BLaER1 treated with 17β-estradiol and CSF1 and Interleukin-3, amounts not matched to agents 10 nM and 100 nM (cell line): ENCODE results near the gene RLN2.
"Not testable (repeated sequence)": the region's sequence is repeated elsewhere in the genome, so short reads cannot be mapped to it uniquely, and the experiment has no call there.

Source experiments
- H3K27ac ChIP-seq, 11 experiments: shearing (Covaris generic); formaldehyde crosslinking; 2 replicates each; pipeline ENCODE4 v1.8.1; 2022
- H3K27me3 ChIP-seq, 11 experiments: shearing (Covaris generic); formaldehyde crosslinking; 2 replicates each; pipeline ENCODE4 v1.8.1; 2022
- H3K36me3 ChIP-seq, 11 experiments: shearing (Covaris generic); formaldehyde crosslinking; 2 replicates each; pipeline ENCODE4 v1.8.1; 2022
- H3K4me1 ChIP-seq, 10 experiments: shearing (Covaris generic); formaldehyde crosslinking; 2 replicates each; pipeline ENCODE4 v1.8.1; 2022
- H3K4me2 ChIP-seq, 11 experiments: shearing (Covaris generic); formaldehyde crosslinking; 2 replicates each; pipeline ENCODE4 v1.8.1; 2022
- H3K4me3 ChIP-seq, 10 experiments: shearing (Covaris generic); formaldehyde crosslinking; 2 replicates each; pipeline ENCODE4 v1.8.1; 2022
- H3K9ac ChIP-seq, 11 experiments: shearing (Covaris generic); formaldehyde crosslinking; 2 replicates each; pipeline ENCODE4 v1.8.1; 2022
- H3K9me3 ChIP-seq, 11 experiments: shearing (Covaris generic); formaldehyde crosslinking; replicated peaks in 1 of 11; 2 replicates each; pipeline ENCODE4 v1.8.1; 2022
- H4K20me1 ChIP-seq, 11 experiments: shearing (Covaris generic); formaldehyde crosslinking; 2 replicates each; pipeline ENCODE4 v1.8.1; 2022
- Cebpa-rat ChIP-seq, 11 experiments: shearing (Covaris generic); IDR thresholded peaks; 2 replicates each; pipeline ENCODE4 v1.8.1; 2022

Gene RLN2, protein sequence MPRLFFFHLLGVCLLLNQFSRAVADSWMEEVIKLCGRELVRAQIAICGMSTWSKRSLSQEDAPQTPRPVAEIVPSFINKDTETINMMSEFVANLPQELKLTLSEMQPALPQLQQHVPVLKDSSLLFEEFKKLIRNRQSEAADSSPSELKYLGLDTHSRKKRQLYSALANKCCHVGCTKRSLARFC

DNA sequence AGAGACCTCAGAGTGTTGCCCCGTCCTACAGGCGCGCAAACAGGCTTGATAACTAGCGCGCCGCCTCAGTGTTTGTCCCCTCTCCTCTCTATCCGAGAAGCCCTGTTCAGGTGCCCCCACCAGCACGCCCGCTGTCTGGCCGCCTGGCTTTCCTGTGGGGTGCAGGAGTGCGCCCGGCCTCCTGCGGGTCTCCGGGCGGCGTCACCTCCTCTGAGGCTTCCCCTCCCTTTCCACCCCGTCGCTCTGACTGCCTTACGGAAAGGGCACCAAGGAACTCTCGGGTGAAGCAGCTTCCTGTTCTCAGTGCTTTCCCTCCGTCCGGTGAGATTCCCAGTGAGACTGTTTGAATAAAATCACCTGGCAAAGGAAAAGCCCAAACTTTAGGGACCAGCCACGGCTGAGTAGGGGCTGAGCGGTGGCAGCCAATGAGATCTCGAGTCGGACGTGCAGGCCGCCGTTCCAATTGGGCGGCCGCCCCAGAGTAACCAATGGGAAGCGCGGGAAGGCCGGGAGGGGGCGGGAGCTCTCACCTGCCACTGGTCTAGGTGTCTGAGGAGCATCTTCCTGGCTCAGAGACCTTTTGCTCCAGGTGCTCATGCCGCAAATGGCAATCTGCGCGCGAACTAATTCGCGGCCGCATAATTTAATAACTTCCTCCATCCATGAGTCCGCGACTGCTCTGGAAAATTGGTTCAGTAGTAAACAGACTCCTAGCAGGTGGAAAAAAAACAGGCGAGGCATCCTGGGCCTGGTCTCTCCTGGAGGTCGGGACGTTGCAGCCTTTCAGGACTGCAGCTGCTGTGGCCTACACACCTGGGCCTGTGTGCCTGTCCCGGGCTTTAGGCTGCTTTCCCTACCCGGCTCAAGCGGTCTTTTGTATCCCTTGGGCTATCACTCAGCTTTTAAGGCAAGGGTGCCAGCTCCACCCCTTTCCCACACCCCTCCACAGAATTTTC, at the start of gene RLN2:
Gene RLN2, minus strand, starts transcription at position 877 of the 956 bp plus-strand sequence. Its CDS starts 136 bp downstream, at position 741.
- not testable (repeated sequence) for H3K36me3 ChIP-seq, H3K27ac ChIP-seq, H4K20me1 ChIP-seq, H3K4me2 ChIP-seq, H3K27me3 ChIP-seq, H3K9ac ChIP-seq, H3K4me3 ChIP-seq, H3K9me3 ChIP-seq
- H3K4me1 ChIP-seq = peaks cover 0 to 12% (median 5%) of the 10 kb centered on the region in 10 experiments; a peak in 12 of 20 replicates

DNA sequence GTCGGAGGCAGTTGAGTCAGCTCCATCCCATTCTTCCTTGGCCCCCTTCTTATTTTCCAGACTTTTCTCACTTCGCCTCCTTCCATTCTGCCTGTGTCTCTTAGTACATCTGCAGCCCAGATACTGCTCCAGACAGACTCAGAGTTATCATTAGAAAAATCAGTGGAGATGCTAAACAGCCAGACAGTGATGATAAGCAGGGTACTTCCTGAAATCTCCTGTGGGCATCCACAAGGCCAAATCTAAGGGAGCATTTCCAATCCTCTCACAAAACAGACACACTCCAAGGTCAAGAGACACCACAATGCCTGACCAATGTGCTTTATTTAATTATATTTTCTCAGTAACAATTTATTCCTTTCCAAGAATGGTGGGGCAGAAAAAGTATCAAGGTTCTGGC, 49.7 kb upstream of the RLN2 start:
- Histone ChIP-seq H3K4me1 (no peaks in the 10 kb centered on the region), H3K9ac (no peak overlapping the region), H3K27me3 (no peaks in the 10 kb centered on the region), H3K9me3 (peaks cover 10 to 20% (median 17%) of the 10 kb centered on the region in 11 experiments; a peak in 20 of 22 replicates), H3K4me2 (no peak overlapping the region), H4K20me1 (no peaks in the 10 kb centered on the region), H3K4me3 (no peak overlapping the region), H3K36me3 (peaks cover 0 to 7% (median 0%) of the 10 kb centered on the region in 11 experiments; a peak in 2 of 22 replicates), H3K27ac (no peak overlapping the region)
- TF ChIP-seq Cebpa-rat (IDR thresholded peaks at IDR 0.05) = no peak

DNA sequence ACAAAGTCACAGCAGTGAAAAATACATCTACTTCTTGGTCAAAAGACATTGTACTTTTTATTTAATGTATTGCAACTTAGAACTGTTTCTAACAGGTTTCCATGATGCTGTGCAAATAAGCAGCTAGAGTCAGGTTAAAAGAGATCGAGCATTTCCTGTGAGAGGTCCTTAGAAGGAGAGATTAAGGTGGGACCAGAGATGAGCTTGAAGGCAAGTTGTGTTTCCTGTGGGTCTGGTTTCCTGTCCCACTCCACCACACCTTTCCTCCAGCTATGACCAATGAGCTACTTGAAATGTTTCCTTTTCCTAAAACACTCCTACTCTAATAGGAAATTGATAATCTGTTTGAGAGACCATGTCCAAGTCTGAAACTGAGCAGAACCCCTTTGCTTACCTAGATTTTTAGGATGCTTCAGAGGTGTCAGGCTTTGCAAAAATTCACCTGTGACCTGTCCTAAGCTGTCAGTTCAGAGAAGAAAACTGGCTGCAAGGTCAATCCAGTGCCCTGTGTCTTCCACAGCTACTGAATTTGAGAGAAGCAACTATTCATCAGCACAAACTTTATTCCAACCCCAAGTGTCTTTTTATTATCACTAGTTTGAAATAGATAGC, 48.2 kb upstream of the RLN2 start:
- H3K4me1 ChIP-seq = no peaks in the 10 kb centered on the region
- H3K9me3 ChIP-seq = peaks cover 10 to 29% (median 26%) of the 10 kb centered on the region in 11 experiments; a peak in 20 of 22 replicates
- H3K4me2 ChIP-seq = no peak overlapping the region
- TF ChIP-seq Cebpa-rat (IDR thresholded peaks at IDR 0.05) = no peak
- no peak overlapping the region for H3K27ac ChIP-seq
- H4K20me1 ChIP-seq = no peaks in the 10 kb centered on the region
- H3K36me3 ChIP-seq = peaks cover 0 to 6% (median 0%) of the 10 kb centered on the region in 11 experiments; a peak in 2 of 22 replicates
- H3K4me3 ChIP-seq = no peak overlapping the region
- no peaks in the 10 kb centered on the region for H3K27me3 ChIP-seq
- H3K9ac ChIP-seq = no peak overlapping the region

DNA sequence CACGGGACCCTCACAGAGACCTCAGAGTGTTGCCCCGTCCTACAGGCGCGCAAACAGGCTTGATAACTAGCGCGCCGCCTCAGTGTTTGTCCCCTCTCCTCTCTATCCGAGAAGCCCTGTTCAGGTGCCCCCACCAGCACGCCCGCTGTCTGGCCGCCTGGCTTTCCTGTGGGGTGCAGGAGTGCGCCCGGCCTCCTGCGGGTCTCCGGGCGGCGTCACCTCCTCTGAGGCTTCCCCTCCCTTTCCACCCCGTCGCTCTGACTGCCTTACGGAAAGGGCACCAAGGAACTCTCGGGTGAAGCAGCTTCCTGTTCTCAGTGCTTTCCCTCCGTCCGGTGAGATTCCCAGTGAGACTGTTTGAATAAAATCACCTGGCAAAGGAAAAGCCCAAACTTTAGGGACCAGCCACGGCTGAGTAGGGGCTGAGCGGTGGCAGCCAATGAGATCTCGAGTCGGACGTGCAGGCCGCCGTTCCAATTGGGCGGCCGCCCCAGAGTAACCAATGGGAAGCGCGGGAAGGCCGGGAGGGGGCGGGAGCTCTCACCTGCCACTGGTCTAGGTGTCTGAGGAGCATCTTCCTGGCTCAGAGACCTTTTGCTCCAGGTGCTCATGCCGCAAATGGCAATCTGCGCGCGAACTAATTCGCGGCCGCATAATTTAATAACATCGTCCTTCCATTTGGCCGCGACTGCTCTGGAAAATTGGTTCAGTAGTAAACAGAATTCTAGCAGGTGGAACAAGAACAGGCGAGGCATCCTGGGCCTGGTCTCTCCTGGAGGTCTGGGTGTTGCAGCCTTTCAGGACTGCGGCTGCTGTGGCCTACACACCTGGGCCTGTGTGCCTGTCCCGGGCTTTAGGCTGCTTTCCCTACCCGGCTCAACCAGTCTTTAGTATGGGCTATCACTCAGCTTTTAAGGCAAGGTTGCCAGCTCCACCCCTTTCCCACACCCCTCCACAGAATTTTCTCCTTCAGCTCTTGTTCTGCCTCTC, 34.8 kb upstream of the RLN2 start, which contains the start of gene RLN1:
Gene RLN1, minus strand, starts transcription at position 885 of the 990 bp plus-strand sequence. Its CDS starts 130 bp downstream, at position 755.
- H3K4me2 ChIP-seq = not testable (repeated sequence)
- peaks cover 7 to 13% (median 10%) of the 10 kb centered on the region in 11 experiments; a peak in 21 of 22 replicates for H3K27me3 ChIP-seq

DNA sequence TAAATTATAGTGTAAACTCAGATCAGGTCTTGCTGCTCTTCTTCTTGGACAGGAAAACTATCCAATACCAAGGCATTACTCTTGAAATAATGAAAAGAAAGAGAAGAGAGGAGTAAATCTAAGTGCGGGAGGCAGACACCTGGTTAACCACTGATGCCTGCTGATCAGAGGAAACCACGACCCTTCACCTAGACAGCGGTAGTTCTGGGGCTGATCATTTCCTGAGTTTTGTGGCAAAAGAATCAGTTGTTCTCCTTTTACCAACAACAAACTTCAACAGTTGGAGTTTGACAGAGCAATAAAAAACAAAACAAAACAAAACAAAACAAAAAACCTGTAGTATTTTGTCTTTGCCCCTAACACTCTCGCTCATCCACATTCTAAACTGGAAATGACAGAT, 32.2 kb upstream of the RLN2 start:
- Histone ChIP-seq H3K4me2 (peak overlapping the region in 8 of 11 experiments; percentile 32 to 79 (median 60); a peak in 12 of 22 replicates), H4K20me1 (no peaks in the 10 kb centered on the region), H3K9me3 (peaks cover 0 to 7% (median 6%) of the 10 kb centered on the region in 11 experiments; a peak in 16 of 22 replicates), H3K9ac (no peak overlapping the region), H3K4me1 (peaks cover 0 to 13% (median 10%) of the 10 kb centered on the region in 10 experiments; a peak in 14 of 20 replicates), H3K27ac (no peak overlapping the region), H3K36me3 (no peaks in the 10 kb centered on the region), H3K4me3 (no peak overlapping the region), H3K27me3 (peaks cover 7 to 13% (median 10%) of the 10 kb centered on the region in 11 experiments; a peak in 21 of 22 replicates)
- TF ChIP-seq Cebpa-rat (IDR thresholded peaks at IDR 0.05) = no peak

More for the DNA sequence above, 34.8 kb upstream of the RLN2 start, which contains the start of gene RLN1:
- not testable (repeated sequence) for H4K20me1 ChIP-seq, H3K36me3 ChIP-seq, H3K9ac ChIP-seq, H3K9me3 ChIP-seq, H3K27ac ChIP-seq, H3K4me3 ChIP-seq
- peaks cover 0 to 13% (median 10%) of the 10 kb centered on the region in 10 experiments; a peak in 14 of 20 replicates for H3K4me1 ChIP-seq

DNA sequence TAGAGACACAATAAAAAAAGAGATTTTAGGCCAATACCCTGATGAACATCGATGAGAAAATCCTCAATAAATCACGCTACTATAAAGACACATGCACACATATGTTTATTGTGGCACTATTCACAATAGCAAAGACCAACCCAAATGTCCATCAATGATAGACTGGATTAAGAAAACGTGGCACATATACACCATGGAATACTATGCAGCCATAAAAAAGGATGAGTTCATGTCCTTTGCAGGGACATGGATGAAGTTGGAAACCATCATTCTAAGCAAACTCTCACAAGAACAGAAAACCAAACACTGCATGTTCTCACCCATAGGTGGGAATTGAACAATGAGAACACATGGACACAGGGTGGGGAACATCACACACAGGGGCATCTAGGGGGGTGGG, 26.8 kb upstream of the RLN2 start:
- peaks cover 0 to 10% (median 5%) of the 10 kb centered on the region in 11 experiments; a peak in 8 of 22 replicates for H3K9me3 ChIP-seq
- not testable (repeated sequence) for H3K27me3 ChIP-seq, H3K9ac ChIP-seq, H3K4me2 ChIP-seq, H4K20me1 ChIP-seq, H3K27ac ChIP-seq, H3K4me1 ChIP-seq, H3K4me3 ChIP-seq, H3K36me3 ChIP-seq

DNA sequence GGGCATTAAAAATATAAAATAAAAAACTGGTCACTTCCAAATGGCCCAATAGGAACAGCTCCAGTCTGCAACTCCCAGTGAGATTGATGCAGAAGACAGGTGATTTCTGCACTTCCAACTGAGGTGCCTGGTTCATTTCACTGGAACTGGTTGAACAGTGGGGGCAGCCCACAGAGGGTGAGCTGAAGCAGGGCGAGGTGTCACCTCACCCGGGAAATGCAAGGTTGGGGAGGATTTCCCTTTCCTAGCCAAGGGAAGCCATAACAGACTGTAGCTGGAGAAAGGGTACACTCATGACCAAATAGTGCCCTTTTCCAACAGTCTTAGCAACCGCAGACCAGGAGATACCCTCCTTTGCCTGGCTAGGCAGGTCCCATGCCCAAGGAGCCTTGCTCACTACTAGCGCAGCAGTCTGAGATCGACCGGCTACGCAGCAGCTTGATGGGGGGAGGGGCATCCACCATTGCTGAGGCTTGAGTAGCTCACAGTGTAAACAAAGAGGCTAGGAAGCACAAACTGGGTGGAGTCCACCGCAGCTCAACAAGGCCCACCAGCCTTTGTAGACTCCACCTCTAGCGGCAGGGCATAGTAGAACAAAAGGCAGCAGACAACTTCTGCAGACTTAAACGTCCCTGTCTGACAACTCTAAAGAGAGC, 22.5 kb upstream of the RLN2 start:
- Histone ChIP-seq H3K27ac (no peak overlapping the region), H3K27me3 (no peaks in the 10 kb centered on the region), H4K20me1 (no peaks in the 10 kb centered on the region), H3K36me3 (no peaks in the 10 kb centered on the region), H3K9me3 (peaks cover 0 to 10% (median 5%) of the 10 kb centered on the region in 11 experiments; a peak in 8 of 22 replicates), H3K4me1 (peaks cover 0 to 13% (median 6%) of the 10 kb centered on the region in 10 experiments; a peak in 11 of 20 replicates), H3K4me3 (no peak overlapping the region), H3K9ac (no peak overlapping the region), H3K4me2 (no peak overlapping the region)
- TF ChIP-seq Cebpa-rat (IDR thresholded peaks at IDR 0.05) = no peak

DNA sequence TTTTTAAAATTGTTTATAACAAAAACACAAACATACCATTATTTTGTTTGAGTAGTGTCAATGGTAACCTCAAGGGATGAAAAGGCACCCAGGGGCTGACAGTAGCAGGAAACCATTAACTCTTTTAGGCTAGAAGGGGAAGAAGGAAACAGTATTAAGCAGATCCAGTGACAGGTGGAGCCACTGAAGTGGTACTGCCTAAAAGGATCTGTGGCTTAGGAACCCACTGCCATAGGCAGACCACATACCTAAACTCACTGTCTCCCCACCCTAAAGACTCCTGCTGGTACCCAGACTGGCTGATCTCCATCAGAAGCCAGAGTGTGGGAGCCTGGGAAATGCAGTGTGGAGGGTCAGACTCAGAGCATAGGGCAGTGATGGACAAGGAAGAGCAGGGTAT, 21.7 kb upstream of the RLN2 start:
- H4K20me1 ChIP-seq = no peaks in the 10 kb centered on the region
- no peak overlapping the region for H3K4me3 ChIP-seq
- peaks cover 0 to 10% (median 5%) of the 10 kb centered on the region in 11 experiments; a peak in 8 of 22 replicates for H3K9me3 ChIP-seq
- no peak for TF ChIP-seq Cebpa-rat (IDR thresholded peaks at IDR 0.05)
- no peaks in the 10 kb centered on the region for H3K27me3 ChIP-seq
- peak overlapping the region in 7 of 11 experiments; percentile 15 to 58 (median 35); a peak in 9 of 22 replicates for H3K4me2 ChIP-seq
- H3K4me1 ChIP-seq = peaks cover 0 to 13% (median 7%) of the 10 kb centered on the region in 10 experiments; a peak in 13 of 20 replicates
- H3K9ac ChIP-seq = no peak overlapping the region
- no peak overlapping the region for H3K27ac ChIP-seq
- no peaks in the 10 kb centered on the region for H3K36me3 ChIP-seq

DNA sequence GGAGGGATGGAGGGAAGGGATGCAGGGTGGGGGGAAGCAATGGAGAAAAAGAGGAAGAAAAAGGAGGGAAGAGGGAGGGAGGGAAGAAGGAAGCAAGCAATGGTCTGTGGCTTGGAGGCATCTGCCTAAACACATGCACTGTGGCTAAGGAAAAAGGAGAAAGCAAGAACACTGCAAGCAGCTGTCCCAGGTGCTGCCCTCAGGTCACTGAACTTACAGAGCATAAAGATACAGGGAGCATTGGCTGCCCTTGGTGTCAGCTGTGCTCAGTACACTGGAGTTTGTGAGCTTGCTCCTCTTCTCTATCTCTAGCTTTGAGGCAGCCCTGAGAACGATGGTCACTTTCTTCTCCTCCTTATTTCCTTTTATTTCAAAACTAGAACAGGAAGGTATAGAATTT, 17.1 kb upstream of the RLN2 start:
- H4K20me1 ChIP-seq, H3K9ac ChIP-seq, H3K27me3 ChIP-seq, H3K4me3 ChIP-seq, H3K27ac ChIP-seq, H3K9me3 ChIP-seq, H3K36me3 ChIP-seq: not testable (repeated sequence)
- H3K4me2 ChIP-seq = peak overlapping the region in 2 of 11 experiments; percentile 12 to 38; a peak in 2 of 22 replicates
- peaks cover 0 to 13% (median 7%) of the 10 kb centered on the region in 10 experiments; a peak in 13 of 20 replicates for H3K4me1 ChIP-seq
